Skin of body (tissue), 2 donors: ENCODE results near the gene RPF1. TPM values are rescaled to one million over a fixed set of nuclear protein-coding genes. Genes with fewer than 3 reads are reported as not detected.
A peak's percentile ranks its signal among the peaks of the same experiment; 100 is the strongest.
"Not testable (repeated sequence)": the region's sequence is repeated elsewhere in the genome, so short reads cannot be mapped to it uniquely, and the experiment has no call there.

Source experiments
- DNase-seq: peaks from one replicate; lab custom pipeline; 2025; lab: John Stamatoyannopoulos, UW
- total RNA-seq: library from RNA; depleted of rRNA; stranded (reverse); fragments of >200 nt; gene quantifications from one replicate; pipeline ENCODE4 v1.2.3, GENCODE V29; 2014

The RPF1 gene
- total RNA-seq, 1 donor from 2014 or later, result 30.2 TPM

DNA sequence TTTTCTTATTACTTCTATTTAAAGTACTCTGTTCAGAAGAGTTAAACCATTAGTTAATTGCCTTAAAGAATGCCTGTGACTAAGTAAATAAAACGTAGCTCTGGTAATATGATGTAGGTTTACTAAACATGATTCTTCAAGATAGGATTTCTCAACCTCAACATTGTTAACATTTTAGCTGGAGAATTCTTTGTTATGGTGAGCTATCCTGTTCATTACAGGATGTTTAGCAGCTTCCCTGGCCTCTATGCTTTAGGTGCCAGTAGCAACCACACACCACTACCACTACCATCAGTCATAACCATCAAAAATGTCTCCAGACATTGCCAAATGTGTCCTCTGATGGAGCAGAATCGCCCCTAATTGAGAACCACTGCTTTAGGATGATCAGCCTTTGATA lies 10.7 kb downstream of the RPF1 start:
- no peak for DNase-seq

DNA sequence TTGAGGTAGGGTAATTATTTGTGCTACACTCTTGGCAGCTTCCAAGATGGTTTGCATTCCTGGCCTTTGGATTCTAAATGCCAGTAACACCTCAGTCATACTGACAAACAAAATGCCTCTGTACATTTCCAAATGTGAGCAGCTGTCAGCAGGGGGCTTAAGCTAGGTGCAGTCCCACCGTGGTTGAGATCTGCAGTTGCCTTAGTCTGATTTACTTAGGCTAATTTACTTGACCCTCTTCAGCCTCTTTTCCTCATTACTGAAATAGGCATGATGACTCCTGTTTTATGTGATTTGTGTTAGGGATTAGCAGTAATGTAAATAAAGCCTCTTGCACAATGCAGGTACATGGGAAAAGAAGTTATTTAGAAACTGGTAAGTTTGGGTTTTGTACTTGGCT lies 13.7 kb downstream of the RPF1 start:
- no peak for DNase-seq

- no peak for DNase-seq
These were observed 14.7 kb downstream of the RPF1 start for GRCh38 chr1:84493747-84494146.

DNA sequence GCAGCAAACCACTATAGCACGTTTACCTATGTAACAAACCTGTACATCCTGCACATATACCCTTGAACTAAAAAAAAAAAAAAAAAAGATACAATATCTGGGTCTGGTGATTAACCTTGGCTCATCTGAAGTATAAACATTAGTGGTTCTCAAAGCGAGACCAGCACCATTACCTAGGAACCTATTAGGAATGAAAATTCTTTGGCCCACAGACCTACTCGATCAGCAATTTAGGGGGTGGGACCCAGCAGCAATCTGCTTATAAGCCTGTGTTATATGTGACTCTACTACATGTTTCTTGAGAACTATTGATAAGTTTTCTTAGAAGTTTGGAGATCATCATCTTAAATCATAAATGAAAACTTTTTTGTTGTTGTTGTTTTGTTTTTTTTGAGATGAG lies 17.4 kb downstream of the RPF1 start:
- no peak for DNase-seq

DNA sequence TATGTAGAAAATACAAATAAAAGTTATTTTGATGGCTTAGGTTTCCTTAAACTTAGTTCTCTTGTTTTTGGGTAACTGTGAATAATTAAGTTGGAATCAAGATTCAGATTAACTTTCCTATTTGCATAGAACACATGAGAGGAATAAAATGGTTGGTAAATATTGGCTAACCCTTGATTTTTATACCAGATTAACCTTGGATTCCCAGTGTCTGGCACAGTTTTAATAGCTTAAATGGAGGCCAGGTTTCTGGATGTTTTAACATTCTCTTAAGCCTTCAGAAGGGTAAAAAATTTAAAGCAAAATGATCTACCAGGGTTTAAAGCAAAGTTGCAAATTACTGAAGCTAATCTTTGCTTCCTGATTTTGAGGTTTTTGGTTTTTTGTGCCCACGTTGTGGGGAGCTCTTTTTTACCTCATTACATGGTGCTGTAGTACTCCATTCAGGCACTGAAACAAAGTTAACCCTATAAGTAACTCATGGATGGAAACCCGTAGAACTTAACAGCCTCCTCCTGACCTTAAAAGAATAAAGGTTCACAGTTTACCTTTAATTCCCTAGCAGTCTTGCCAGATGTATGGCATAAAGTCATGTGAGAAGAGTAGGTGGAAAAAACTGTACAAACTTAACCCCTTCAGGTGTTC lies 18.7 kb downstream of the RPF1 start:
- no peak for DNase-seq

- no peak for DNase-seq
These were observed 23.9 kb downstream of the RPF1 start for GRCh38 chr1:84502927-84503326.

- peak; percentile 0 for DNase-seq
These were observed 25.8 kb downstream of the RPF1 start for GRCh38 chr1:84504580-84505492.

DNA sequence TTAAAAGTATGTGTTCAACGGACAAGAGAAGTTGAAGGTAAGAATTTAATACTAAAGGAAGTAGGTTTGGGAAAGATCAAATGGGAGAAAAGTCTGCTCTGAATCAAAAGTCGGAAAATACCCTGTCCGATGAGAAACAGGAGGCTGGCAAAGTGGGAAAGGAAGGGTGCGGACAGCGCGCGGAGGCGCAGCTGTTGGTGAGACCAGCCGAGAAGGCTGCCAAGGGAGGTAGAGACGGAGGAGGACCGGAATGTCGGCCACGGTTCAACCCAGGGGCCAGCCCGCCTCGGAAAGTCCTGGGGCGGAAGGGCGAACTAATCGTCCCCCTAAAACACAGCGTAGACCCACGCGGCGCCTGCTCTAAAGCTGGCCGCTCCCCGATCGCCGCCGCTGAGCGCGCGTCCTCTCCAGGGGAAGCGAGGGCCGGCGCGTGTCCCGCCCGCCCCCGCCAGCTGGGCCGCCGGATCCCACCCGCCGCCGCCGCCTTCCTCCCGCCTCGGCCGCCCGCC lies 26.5 kb downstream of the RPF1 start:
- DNase-seq, result peak; percentile 51

DNA sequence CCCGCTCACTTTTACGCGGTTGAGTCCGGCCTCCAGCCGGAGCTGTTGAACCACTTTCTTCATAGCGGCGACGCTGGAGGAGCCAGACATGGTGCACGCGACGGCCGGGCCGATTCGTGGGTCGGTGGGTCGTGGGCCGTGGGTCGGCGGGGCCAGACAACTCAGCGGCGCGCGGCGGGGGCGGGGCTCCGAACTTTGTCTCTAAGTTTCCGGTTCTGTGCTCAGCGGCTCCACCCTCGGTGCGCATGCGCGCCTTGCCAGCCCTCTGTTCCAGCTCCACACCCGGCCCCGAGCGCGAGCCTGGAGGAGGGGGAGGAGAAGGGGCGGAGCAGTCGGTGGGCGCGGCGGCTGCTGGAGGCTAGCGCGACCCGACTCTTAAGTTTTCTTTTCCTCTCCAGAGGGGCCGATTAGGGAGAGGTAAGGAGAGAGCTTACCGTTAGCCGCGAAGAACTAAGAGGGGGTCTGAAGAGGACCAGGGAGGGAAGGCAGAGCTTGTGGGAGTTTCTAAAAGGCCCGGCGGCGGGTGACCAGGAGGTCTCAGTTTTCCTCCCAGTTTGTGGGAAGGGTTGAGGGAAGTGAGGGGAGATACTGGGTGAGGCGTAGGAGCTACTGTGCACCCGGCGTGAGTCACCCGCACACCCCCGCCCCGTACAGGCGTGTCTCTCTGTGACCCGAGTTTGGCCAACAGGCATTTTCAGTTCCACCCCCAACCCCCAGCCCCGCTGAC lies 27.1 kb downstream of the RPF1 start, which contains the start of the genes GNG5 and SPATA1:
TSS of gene GNG5 (minus strand) at position 580 of the 727 bp plus-strand sequence. CDS start at position 90, 490 bp downstream.
TSS of gene SPATA1 (plus strand) at position 385 of the 727 bp plus-strand sequence. CDS start 9,974 bp downstream, outside the sequence.
- DNase-seq, result peak; percentile 94

DNA sequence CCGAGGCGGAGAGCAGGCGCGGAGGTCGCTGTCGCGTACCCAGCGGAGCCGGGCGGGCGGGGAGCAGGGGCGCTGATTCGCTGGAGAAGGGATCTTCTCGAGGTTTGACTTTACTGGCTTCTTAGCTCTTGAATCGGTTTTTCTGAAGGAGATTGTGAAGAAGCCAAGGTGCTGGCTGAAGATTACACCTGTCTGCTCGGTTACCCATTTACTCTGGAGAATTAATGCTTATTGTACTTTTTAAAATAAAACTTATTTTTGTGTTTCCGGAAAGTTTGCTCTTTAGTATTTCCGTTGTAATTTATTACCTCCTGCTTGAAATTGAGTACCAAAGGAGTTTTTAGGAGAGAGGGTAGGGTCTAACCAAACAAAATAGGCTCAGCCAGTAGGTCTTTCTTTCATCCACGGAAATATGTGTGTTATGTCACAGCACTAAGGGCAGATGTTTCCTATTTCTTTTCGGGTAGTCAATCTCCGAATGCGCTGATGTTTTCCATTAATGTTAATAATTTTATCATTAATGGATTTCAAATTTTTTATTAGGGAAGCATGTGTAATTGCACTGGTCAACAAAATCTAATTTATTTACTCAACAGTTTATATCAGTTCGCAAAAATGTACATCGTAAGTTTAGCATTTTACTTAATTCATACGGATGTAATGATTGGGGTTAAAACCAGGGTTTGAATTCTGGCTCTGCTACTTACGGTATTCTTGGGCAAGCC lies 27.8 kb downstream of the RPF1 start:
- DNase-seq, result no peak

DNA sequence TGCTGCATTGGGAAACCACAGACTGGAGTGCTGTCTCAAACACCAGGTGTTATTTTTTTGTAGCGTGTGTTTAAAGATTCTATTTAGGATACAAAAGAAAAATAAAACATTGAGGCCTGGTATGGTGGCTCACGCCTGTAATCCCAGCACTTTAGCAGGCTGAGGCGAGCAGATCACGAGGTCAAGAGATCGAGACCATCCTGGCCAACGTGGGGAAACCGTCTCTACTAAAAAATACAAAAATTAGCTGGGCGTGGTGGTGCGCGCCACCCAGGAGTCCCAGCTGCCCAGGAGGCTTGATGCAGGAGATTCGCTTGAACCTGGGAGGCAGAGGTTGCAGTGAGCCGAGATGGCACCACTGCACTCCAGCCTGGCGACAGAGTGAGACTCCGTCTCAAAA lies 28.8 kb downstream of the RPF1 start:
- DNase-seq, result not testable (repeated sequence)

DNA sequence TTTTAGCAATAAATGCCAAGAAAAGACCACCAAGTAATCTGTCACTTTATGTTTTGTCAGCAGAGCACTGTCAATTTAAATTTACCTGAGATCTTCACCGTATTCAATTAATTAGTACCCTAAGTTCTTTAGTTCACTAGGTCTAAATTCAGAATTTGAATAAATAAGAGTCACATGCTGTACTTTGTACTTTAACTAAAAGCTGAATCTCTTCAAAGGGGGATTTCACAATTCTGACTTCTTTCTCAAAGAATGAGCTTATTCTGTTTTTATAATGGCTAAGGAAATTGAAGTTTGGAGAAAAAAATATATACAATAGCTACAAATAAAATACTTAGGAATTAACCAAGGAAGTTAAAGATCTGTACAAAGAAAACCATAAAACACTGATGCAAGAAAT lies 29.4 kb downstream of the RPF1 start:
- no peak for DNase-seq

DNA sequence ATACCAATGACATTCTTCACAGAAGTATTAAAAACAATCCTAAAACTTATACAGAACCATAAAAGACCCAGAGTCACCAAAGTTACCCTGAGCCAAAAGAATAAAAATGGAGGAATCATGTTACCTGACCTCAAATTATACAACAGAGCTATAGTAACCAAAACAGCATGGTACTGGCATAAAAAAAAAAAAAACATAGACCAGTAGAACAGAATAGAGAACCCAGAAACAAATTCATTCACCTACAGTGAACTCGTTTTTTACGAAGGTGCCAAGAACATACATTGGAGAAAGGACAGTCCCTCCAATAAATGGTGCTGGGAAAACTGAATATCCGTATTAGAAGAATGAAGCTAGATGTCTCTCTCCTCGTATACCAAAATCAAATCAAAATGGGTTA lies 30.0 kb downstream of the RPF1 start:
- DNase-seq, result no peak

GRCh38 chr1:84510165-84510564 lies 31.1 kb downstream of the RPF1 start:
- DNase-seq, result no peak

GRCh38 chr1:84510668-84511067 lies 31.6 kb downstream of the RPF1 start:
- peak; percentile 11 for DNase-seq

DNA sequence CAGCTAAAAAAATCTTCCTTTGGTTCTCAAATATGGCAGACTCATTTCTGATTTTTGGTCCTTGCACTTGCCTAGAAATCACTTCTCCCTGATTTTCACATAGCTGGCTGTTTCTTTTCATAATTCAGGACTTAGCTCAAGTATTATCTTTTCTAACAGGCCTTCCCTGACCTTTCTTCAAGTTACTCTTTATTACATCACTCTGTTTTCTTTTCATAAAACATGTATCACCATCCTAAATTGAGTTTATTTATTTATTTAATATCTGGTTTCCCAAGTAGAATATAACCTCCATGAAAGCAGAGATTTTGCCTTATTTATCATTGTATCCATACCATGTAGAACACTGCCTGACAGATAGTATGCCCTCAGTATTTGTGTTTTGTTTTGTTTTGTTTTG lies 45.5 kb downstream of the RPF1 start:
- no peak for DNase-seq

- DNase-seq, result peak; percentile 9
These were observed 46.7 kb downstream of the RPF1 start for GRCh38 chr1:84525779-84526178.

DNA sequence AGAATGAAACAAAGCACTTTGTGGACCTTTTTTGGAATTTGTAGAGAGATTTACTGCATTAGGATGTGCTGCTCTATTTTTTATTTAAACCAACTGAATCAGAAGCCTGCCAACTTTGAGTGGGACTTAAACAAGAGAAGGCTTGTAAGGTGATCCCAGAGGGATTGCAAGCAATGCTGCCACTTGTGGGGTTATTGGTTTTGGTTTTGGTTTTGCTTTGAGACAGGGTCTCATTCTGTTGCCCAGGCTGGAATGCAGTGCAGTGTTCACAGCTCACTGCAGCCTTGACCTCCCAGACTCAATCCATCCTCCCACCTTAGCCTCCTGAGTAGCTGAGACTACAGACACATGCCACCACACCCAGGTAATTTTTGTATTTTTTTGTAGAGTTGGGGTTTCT lies 59.5 kb downstream of the RPF1 start:
- DNase-seq, result no peak

DNA sequence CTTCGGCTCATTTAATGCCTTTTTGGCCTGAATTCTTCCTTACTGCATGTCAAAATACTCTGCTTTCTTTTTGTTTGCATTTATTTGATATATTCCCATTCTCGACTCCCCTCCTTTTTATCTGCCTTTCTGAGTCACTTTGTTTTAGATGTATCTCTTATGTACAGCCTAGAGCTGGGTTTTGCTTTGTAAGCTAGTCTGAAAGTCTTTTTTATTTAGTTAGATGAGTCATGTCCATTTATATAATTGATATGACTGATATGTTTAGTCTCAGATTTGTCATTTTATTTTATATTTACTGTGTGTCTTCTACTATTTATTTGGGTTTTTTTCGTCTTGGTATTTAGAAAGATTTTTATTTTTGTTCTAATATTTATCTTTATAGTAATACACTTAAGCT lies 60.9 kb downstream of the RPF1 start:
- no peak for DNase-seq

GRCh38 chr1:84540759-84541158 lies 61.7 kb downstream of the RPF1 start:
- no peak for DNase-seq

GRCh38 chr1:84541679-84542078 lies 62.6 kb downstream of the RPF1 start:
- DNase-seq, result no peak
